ENCODE measurements around the gene MALL.
"Not testable (repeated sequence)": the region's sequence is repeated elsewhere in the genome, so short reads cannot be mapped to it uniquely, and the experiment has no call there.

MALL gene

DNA sequence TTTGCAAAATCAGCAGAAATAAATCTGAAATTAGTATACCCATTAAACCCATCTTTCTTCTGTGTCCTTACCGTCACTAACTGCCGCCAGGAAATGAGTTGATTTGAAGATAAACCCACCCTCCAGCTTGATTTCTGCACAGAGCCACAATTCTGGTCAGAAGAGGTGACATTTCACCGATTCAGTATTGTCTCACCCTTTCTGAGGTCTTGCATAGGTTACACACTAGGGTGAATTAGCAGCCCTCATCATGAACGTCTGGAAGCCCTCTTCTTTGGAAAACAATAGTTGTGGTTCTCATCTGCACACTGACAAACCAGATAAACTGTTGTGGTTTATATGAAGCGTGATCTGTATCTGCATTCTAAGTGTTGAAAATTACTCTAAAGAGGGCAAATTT lies 61.9 kb downstream of the MALL start:
- not testable (repeated sequence) for H3K9ac ChIP-seq (ENCODE audit: low read length in 5 of 5); H3K27me3 ChIP-seq (ENCODE audit: control insufficient read depth in 5 of 5, insufficient read depth in 4 of 5, low read length in 5 of 5); H3K4me3 ChIP-seq (ENCODE audit: low read depth in 1 of 5, low read length in 5 of 5); H3K4me1 ChIP-seq (ENCODE audit: control insufficient read depth in 5 of 5, insufficient read depth in 5 of 5, low read length in 5 of 5); H3K36me3 ChIP-seq (ENCODE audit: control insufficient read depth in 5 of 5, insufficient read depth in 5 of 5, low read length in 5 of 5); H3K27ac ChIP-seq (ENCODE audit: low read depth, low read length); H3K9me3 ChIP-seq (ENCODE audit: control insufficient read depth in 5 of 5, low read length in 5 of 5)

DNA sequence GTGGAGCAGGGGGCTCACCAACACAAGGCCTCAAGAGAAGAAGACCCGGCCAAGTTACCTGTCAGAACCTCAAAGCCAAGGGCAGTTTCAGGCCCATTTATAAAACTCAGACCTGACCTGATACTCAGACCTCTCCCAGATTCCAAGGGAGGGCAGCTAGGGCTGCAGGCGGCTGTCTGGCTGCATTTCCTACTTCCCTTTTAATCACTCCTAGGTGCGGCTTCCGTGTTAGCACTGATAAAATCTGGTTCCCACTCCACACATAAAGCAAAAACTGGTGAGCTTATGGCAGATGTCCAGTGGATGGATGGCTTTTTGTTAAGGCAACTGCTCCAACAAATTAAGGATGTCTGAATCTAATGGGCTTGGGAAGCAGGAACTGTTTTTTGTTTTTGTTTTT lies 63.5 kb downstream of the MALL start:
- not testable (repeated sequence) for H3K4me1 ChIP-seq (ENCODE audit: control insufficient read depth in 5 of 5, insufficient read depth in 5 of 5, low read length in 5 of 5); H3K27ac ChIP-seq (ENCODE audit: low read depth, low read length)

DNA sequence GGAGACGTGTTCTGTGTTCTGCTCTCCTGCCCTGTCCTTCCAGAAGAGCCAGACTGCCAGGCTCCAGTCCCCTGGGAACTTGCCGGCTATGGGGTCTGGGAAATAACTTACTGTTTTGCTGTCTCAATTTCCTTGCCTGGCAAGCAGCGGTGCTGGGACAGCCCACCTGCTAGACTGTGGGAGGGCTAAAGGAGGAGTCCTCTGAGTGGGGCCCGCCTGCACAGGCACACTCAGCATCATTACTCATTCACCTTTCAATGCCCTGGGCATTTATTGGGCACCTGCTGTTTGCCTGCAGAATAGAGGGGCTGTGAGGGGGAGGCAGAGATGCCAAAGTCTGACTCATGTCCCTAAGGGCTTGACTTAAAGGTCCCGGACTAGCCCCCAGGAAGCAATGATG lies 65.4 kb downstream of the MALL start:
- H3K36me3 ChIP-seq (ENCODE audit: control insufficient read depth in 5 of 5, insufficient read depth in 5 of 5, low read length in 5 of 5); H3K9me3 ChIP-seq (ENCODE audit: control insufficient read depth in 5 of 5, low read length in 5 of 5); H3K4me1 ChIP-seq (ENCODE audit: control insufficient read depth in 5 of 5, insufficient read depth in 5 of 5, low read length in 5 of 5): not testable (repeated sequence)

More for the DNA sequence above, 63.5 kb downstream of the MALL start:
- H3K9me3 ChIP-seq (ENCODE audit: control insufficient read depth in 5 of 5, low read length in 5 of 5); H3K4me3 ChIP-seq (ENCODE audit: low read depth in 1 of 5, low read length in 5 of 5); H3K36me3 ChIP-seq (ENCODE audit: control insufficient read depth in 5 of 5, insufficient read depth in 5 of 5, low read length in 5 of 5); H3K27me3 ChIP-seq (ENCODE audit: control insufficient read depth in 5 of 5, insufficient read depth in 4 of 5, low read length in 5 of 5); H3K9ac ChIP-seq (ENCODE audit: low read length in 5 of 5): not testable (repeated sequence)

DNA sequence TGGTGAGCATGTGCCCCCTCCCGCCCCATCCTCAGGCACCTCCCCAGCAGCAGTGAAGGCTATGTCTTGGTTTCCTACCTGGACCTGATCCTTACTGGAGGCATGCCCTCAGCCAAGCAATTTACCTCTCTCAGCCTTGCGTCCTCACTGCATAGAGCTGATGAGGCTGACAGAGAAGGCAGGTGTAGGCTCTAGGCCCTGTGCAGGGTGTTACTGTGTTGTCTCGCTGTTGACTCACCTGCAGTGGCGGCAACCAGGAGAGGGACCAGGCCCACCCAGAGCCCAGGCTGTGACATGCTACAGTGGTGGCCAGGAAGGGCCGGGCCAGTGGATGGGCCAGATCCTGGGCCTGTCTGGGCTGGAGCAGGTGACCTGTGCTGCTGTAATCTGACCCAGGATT lies 65.9 kb downstream of the MALL start:
- not testable (repeated sequence) for H3K9me3 ChIP-seq (ENCODE audit: control insufficient read depth in 5 of 5, low read length in 5 of 5); H3K27ac ChIP-seq (ENCODE audit: low read depth, low read length); H3K9ac ChIP-seq (ENCODE audit: low read length in 5 of 5); H3K4me3 ChIP-seq (ENCODE audit: low read depth in 1 of 5, low read length in 5 of 5); H3K27me3 ChIP-seq (ENCODE audit: control insufficient read depth in 5 of 5, insufficient read depth in 4 of 5, low read length in 5 of 5); H3K4me1 ChIP-seq (ENCODE audit: control insufficient read depth in 5 of 5, insufficient read depth in 5 of 5, low read length in 5 of 5); H3K36me3 ChIP-seq (ENCODE audit: control insufficient read depth in 5 of 5, insufficient read depth in 5 of 5, low read length in 5 of 5)

More for the DNA sequence above, 65.4 kb downstream of the MALL start:
- not testable (repeated sequence) for H3K9ac ChIP-seq (ENCODE audit: low read length in 5 of 5); H3K27me3 ChIP-seq (ENCODE audit: control insufficient read depth in 5 of 5, insufficient read depth in 4 of 5, low read length in 5 of 5); H3K27ac ChIP-seq (ENCODE audit: low read depth, low read length); H3K4me3 ChIP-seq (ENCODE audit: low read depth in 1 of 5, low read length in 5 of 5)

DNA sequence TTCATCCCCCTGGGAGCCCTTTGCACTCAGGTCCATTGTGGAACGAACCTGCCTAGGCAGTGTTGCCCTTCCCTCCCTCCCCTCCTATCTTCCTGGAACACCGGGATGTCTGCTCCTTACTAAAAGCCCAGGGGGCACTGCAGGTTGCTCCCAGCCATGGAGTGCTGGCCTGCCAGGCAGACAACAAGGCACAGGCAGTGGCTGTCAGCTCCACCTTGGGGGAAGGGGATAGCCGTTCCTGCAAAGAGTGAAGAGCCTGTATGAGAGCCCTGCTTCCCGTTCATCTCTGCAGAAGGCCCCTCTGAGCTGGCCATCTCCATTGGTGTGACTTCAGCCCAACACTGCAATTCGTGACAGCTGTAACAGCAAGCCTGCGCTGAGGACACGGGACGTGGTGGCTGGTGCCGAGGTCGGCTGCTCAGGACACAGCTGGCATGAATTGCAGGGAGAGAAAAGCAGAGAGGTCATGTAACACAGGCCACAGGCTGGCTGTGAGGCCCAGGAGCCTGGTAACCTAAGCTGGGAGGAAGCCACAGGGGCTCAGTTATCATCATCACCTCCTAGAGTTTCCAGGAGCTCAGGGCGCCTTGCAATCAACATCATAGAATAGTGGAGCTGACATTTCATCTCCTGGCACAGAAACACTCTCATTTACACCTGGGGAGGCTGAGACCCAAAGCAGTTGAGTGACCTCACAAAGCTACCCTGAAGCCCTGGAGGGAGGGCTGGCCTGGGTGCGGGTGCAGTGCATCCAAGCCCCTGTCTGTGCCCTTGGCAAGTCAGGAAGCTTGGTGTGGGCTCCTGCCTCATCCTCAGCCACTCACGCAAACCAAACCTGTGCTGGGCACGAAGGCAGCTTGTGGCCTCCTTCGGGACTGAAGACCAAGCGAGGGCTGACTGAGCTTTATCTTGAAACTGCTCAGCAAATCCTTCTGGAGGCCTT lies 67.1 kb downstream of the MALL start:
- H3K27ac ChIP-seq (ENCODE audit: low read depth, low read length); H3K9ac ChIP-seq (ENCODE audit: low read length in 5 of 5); H3K27me3 ChIP-seq (ENCODE audit: control insufficient read depth in 5 of 5, insufficient read depth in 4 of 5, low read length in 5 of 5); H3K36me3 ChIP-seq (ENCODE audit: control insufficient read depth in 5 of 5, insufficient read depth in 5 of 5, low read length in 5 of 5); H3K4me3 ChIP-seq (ENCODE audit: low read depth in 1 of 5, low read length in 5 of 5); H3K9me3 ChIP-seq (ENCODE audit: control insufficient read depth in 5 of 5, low read length in 5 of 5); H3K4me1 ChIP-seq (ENCODE audit: control insufficient read depth in 5 of 5, insufficient read depth in 5 of 5, low read length in 5 of 5): not testable (repeated sequence)

DNA sequence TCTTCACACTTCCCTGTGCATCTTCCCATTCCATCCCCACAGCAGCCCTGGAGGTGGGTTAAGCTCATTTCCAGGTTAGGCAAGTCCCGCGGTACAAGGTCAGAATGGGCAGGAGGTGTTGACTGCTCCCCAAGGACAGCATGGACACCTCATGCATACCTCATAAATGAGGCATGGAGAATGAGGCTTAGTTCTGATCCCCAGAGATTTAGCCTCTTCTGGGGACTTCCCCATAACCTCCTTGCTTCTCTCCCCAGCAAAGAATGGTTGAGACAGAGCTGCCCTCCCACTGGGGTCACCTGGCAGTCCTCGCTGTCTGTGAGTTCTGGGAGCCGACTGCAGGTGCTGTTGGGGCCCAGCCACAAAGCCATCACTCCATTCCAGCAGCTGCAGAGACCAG lies 68.4 kb downstream of the MALL start:
- H3K4me3 ChIP-seq (ENCODE audit: low read depth in 1 of 5, low read length in 5 of 5); H3K36me3 ChIP-seq (ENCODE audit: control insufficient read depth in 5 of 5, insufficient read depth in 5 of 5, low read length in 5 of 5); H3K27me3 ChIP-seq (ENCODE audit: control insufficient read depth in 5 of 5, insufficient read depth in 4 of 5, low read length in 5 of 5); H3K9me3 ChIP-seq (ENCODE audit: control insufficient read depth in 5 of 5, low read length in 5 of 5); H3K9ac ChIP-seq (ENCODE audit: low read length in 5 of 5); H3K4me1 ChIP-seq (ENCODE audit: control insufficient read depth in 5 of 5, insufficient read depth in 5 of 5, low read length in 5 of 5); H3K27ac ChIP-seq (ENCODE audit: low read depth, low read length): not testable (repeated sequence)

DNA sequence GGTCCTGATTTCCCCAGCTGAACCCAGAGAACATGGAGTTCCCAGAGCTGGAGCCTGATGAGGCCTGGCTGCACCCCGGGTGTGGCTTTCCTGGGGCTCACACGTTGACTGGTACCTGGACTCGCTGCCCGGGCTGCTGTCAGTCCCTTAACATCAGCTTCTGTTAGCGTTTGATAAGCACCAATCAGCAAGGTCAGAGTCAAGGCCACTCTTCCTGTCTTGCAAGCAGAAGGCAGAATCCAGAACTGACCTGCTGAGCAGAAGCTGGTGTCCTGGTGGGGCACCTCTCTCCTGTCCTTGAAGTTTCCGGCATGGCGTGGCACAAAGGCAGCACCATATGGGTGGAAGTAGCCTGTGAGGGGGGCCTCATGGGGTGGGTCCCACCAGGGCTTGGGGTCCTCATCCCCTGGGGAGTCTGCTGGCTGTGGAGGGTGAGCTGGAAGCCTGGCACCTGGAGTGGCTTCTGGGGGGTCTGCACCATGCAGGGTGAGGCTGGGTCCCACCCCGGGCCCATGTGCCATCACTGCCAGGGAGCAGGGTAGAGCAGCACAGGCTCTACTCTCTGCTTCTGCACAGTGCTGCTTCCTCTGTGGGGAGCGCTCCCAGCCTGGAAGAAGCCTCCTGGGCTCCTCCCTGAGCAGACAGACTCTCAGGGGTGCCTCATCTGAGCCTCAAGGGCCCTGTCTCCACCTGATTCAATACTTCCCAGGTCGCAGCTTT lies 73.5 kb downstream of the MALL start:
- H3K9ac ChIP-seq (ENCODE audit: low read length in 5 of 5); H3K9me3 ChIP-seq (ENCODE audit: control insufficient read depth in 5 of 5, low read length in 5 of 5); H3K4me3 ChIP-seq (ENCODE audit: low read depth in 1 of 5, low read length in 5 of 5); H3K27ac ChIP-seq (ENCODE audit: low read depth, low read length); H3K36me3 ChIP-seq (ENCODE audit: control insufficient read depth in 5 of 5, insufficient read depth in 5 of 5, low read length in 5 of 5); H3K4me1 ChIP-seq (ENCODE audit: control insufficient read depth in 5 of 5, insufficient read depth in 5 of 5, low read length in 5 of 5); H3K27me3 ChIP-seq (ENCODE audit: control insufficient read depth in 5 of 5, insufficient read depth in 4 of 5, low read length in 5 of 5): not testable (repeated sequence)

DNA sequence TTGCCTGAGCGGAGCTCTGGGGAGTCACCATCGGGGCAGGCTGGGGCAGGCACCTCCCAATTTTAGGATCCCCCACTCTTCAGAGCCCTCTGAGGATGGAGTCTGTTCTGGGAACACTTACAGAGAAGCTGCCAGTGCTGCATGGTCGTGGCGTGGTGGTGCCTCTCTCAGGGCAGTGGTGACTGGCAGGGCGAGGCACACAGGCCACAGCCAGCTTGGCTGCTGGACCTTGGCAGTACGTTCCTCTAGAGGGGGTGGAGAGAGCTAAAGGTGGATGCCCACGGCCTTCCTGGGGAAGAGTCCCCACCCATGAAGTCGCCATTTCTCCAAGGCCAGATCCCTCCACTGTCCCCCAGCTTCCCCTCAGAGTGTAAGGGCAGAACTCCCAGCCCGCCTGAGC lies 78.3 kb downstream of the MALL start:
- H3K4me3 ChIP-seq (ENCODE audit: low read depth in 1 of 5, low read length in 5 of 5); H3K36me3 ChIP-seq (ENCODE audit: control insufficient read depth in 5 of 5, insufficient read depth in 5 of 5, low read length in 5 of 5); H3K9ac ChIP-seq (ENCODE audit: low read length in 5 of 5); H3K27ac ChIP-seq (ENCODE audit: low read depth, low read length); H3K4me1 ChIP-seq (ENCODE audit: control insufficient read depth in 5 of 5, insufficient read depth in 5 of 5, low read length in 5 of 5); H3K27me3 ChIP-seq (ENCODE audit: control insufficient read depth in 5 of 5, insufficient read depth in 4 of 5, low read length in 5 of 5); H3K9me3 ChIP-seq (ENCODE audit: control insufficient read depth in 5 of 5, low read length in 5 of 5): not testable (repeated sequence)

DNA sequence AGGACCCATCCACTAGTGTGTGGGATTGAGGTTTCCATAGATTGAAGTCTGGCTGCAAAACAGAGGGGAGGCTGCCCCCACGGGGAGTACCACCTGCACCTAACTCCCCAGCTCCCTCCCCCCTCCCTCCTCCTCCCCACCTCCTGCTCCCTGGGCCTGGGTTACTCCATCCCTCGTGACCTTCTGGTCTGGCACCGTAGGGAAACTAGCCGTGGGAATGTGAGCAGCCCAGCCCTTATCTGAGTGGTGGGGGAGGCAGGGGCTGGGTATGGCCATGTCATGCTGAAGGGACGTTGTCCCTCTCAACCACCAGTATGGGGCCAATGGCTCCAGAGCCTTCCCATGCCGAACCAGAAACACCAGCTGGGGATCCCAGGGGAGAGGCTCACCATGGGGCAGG lies 80.2 kb downstream of the MALL start:
- H3K27me3 ChIP-seq (ENCODE audit: control insufficient read depth in 5 of 5, insufficient read depth in 4 of 5, low read length in 5 of 5); H3K4me3 ChIP-seq (ENCODE audit: low read depth in 1 of 5, low read length in 5 of 5); H3K27ac ChIP-seq (ENCODE audit: low read depth, low read length); H3K9me3 ChIP-seq (ENCODE audit: control insufficient read depth in 5 of 5, low read length in 5 of 5); H3K9ac ChIP-seq (ENCODE audit: low read length in 5 of 5); H3K36me3 ChIP-seq (ENCODE audit: control insufficient read depth in 5 of 5, insufficient read depth in 5 of 5, low read length in 5 of 5); H3K4me1 ChIP-seq (ENCODE audit: control insufficient read depth in 5 of 5, insufficient read depth in 5 of 5, low read length in 5 of 5): not testable (repeated sequence)

DNA sequence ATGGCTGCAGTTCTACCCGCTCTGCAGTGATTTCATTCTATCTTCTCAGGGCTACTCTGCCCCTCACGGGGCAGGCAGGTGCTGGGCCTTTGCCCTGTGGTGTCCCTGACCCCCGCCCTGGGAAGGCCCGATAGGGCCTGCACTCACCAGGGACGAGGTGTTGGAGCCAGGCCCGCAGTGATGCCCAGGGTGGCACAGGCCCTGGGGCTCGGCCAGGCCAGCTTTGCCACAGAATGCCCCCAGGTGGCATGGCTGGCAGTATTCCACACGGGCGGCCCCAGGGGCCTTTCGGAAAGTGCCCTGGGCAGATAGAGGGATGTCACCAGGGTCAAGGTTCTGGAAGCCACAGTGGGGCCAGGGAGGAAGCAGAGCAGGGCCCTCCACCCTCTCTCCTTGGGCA lies 80.7 kb downstream of the MALL start:
- H3K9me3 ChIP-seq (ENCODE audit: control insufficient read depth in 5 of 5, low read length in 5 of 5); H3K36me3 ChIP-seq (ENCODE audit: control insufficient read depth in 5 of 5, insufficient read depth in 5 of 5, low read length in 5 of 5); H3K4me3 ChIP-seq (ENCODE audit: low read depth in 1 of 5, low read length in 5 of 5); H3K27me3 ChIP-seq (ENCODE audit: control insufficient read depth in 5 of 5, insufficient read depth in 4 of 5, low read length in 5 of 5); H3K27ac ChIP-seq (ENCODE audit: low read depth, low read length); H3K9ac ChIP-seq (ENCODE audit: low read length in 5 of 5); H3K4me1 ChIP-seq (ENCODE audit: control insufficient read depth in 5 of 5, insufficient read depth in 5 of 5, low read length in 5 of 5): not testable (repeated sequence)
